Cardiac septum (tissue), 1 donor: Measurements from ENCODE around the gene SP100. TPM values are rescaled to one million over a fixed set of nuclear protein-coding genes. Genes with fewer than 3 reads are reported as not detected.
"Not testable (repeated sequence)": the region's sequence is repeated elsewhere in the genome, so short reads cannot be mapped to it uniquely, and the experiment has no call there.

Source experiments
- DNase-seq: peaks from one replicate; pipeline ENCODE4 v3.0.0-alpha.2; 2020; ENCODE audit warnings: low spot score
- intact Hi-C: fragments of 100-400 bp; cut with DNase I; formaldehyde crosslinking; loops from one replicate; pipeline ENCODE4 v1.14.0; 2022
- total RNA-seq: library from RNA; stranded (reverse); fragmentation: NEBNext Ultra II Directional; extraction: Animal tissue kit (Norgen Biotek cat#: 25700); gene quantifications from one replicate; pipeline ENCODE4 v1.2.1, GENCODE V29; 2021
- donor health status: DM: no; HTN: no; CAD: no.

SP100 gene
- total RNA-seq, 1 donor from 2014 or later = 46.3 TPM

GRCh38 chr2:230449901-230450467, 34.0 kb downstream of the SP100 start:
- intact Hi-C loops = no loop called here
- no peak for DNase-seq

- intact Hi-C loops = no loop called here
- no peak for DNase-seq
Measured at GRCh38 chr2:230453006-230453405, 37.0 kb downstream of the SP100 start.

- DNase-seq = no peak
Measured at GRCh38 chr2:230455005-230455684, 39.1 kb downstream of the SP100 start.

GRCh38 chr2:230457073-230457768, 41.2 kb downstream of the SP100 start:
- intact Hi-C loops = no loop called here
- no peak for DNase-seq

More at GRCh38 chr2:230455005-230455684, 39.1 kb downstream of the SP100 start:
- intact Hi-C loops = no loop called here

- no peak for DNase-seq
Measured at GRCh38 chr2:230457793-230458192, 41.8 kb downstream of the SP100 start.

GRCh38 chr2:230459216-230459615, 43.2 kb downstream of the SP100 start:
- no peak for DNase-seq
- intact Hi-C loops = no loop called here

More at GRCh38 chr2:230457793-230458192, 41.8 kb downstream of the SP100 start:
- intact Hi-C loops = no loop called here

GRCh38 chr2:230471074-230471473, 55.1 kb downstream of the SP100 start:
- intact Hi-C loops = no loop called here
- DNase-seq = no peak

- intact Hi-C loops = no loop called here
- DNase-seq = no peak
Measured at GRCh38 chr2:230472621-230473018, 56.6 kb downstream of the SP100 start.

GRCh38 chr2:230473378-230473777, 57.4 kb downstream of the SP100 start:
- DNase-seq = no peak
- intact Hi-C loops = no loop called here

- no peak for DNase-seq
- intact Hi-C loops = no loop called here
Measured at GRCh38 chr2:230475143-230475542, 59.1 kb downstream of the SP100 start.

GRCh38 chr2:230485801-230486341, 69.9 kb downstream of the SP100 start:
- no peak for DNase-seq
- intact Hi-C loops = no loop called here

- intact Hi-C loops, DNase-seq: not testable (repeated sequence)
Measured at GRCh38 chr2:230491219-230491618, 75.2 kb downstream of the SP100 start.

- intact Hi-C loops = no loop called here
- DNase-seq = no peak
Measured at GRCh38 chr2:230492107-230492506, 76.1 kb downstream of the SP100 start.

GRCh38 chr2:230494980-230495379, 79.0 kb downstream of the SP100 start:
- DNase-seq = no peak
- intact Hi-C loops = no loop called here

GRCh38 chr2:230496891-230497290, 80.9 kb downstream of the SP100 start:
- intact Hi-C loops = no loop called here
- DNase-seq = no peak

GRCh38 chr2:230498506-230499107, 82.6 kb downstream of the SP100 start:
- intact Hi-C loops = no loop called here
- no peak for DNase-seq

- DNase-seq = no peak
- intact Hi-C loops = no loop called here
Measured at GRCh38 chr2:230502593-230502992, 86.6 kb downstream of the SP100 start.

GRCh38 chr2:230503798-230504197, 87.8 kb downstream of the SP100 start:
- DNase-seq = no peak
- intact Hi-C loops = no loop called here

- intact Hi-C loops = no loop called here
Measured at GRCh38 chr2:230505162-230505561, 89.2 kb downstream of the SP100 start.

More at GRCh38 chr2:230505162-230505561, 89.2 kb downstream of the SP100 start:
- DNase-seq = no peak
